Colonic mucosa (tissue), 4 donors: ENCODE data around the gene LRRC17. TPM values are rescaled to one million over a fixed set of nuclear protein-coding genes. Genes with fewer than 3 reads are reported as not detected.

Source experiments
- DNase-seq: peaks from one replicate; pipeline ENCODE4 v3.0.0-alpha.2; 2020
- H3K27ac ChIP-seq: fragments of 200-600 bp; one replicate; pipeline ENCODE4 v1.8.0; 2021
- H3K27me3 ChIP-seq: fragments of 200-600 bp; one replicate; pipeline ENCODE4 v1.8.0; 2021
- H3K36me3 ChIP-seq: fragments of 200-600 bp; one replicate; pipeline ENCODE4 v1.8.0; 2021
- H3K4me1 ChIP-seq: fragments of 200-600 bp; one replicate; pipeline ENCODE4 v1.8.0; 2021; ENCODE audit warnings: mild to moderate bottlenecking
- H3K4me3 ChIP-seq: fragments of 200-600 bp; one replicate; pipeline ENCODE4 v1.8.0; 2021
- H3K9ac ChIP-seq, 2 donors: one replicate each; pipeline ENCODE4 v1.7.0; 2013; ENCODE audit warnings: control low read depth in 2 of 2, low read depth in 2 of 2, low read length in 2 of 2
- H3K9me3 ChIP-seq: fragments of 200-600 bp; one replicate; pipeline ENCODE4 v1.8.0; 2021
- intact Hi-C: fragments of 100-400 bp; cut with DNase I; formaldehyde crosslinking; loops from one replicate; pipeline ENCODE4 v1.14.1; 2022
- total RNA-seq, 2 donors: library from RNA; stranded (reverse); fragmentation: NEBNext Ultra II Directional in 1 of 2; extraction: Animal tissue kit (Norgen Biotek cat#: 25700) in 1 of 2; gene quantifications; one replicate each; pipeline ENCODE4 v1.2.1, GENCODE V29; 2021
- TF ChIP-seq, protein P1 (sequence below): fragments of 200-600 bp; IDR thresholded peaks from one replicate; pipeline ENCODE4 v1.8.0; 2022; ENCODE audit warnings: antibody characterized with exemption, mild to moderate bottlenecking
- donor health status: healthy.
- donor health status: DM: no; HTN: no; CAD: no.
- donor health status: DM: no; HTN: no; CAD: no.

Gene LRRC17
- total RNA-seq, 2 donors from 2014 or later, result 0.91 to 1.1 TPM

DNA sequence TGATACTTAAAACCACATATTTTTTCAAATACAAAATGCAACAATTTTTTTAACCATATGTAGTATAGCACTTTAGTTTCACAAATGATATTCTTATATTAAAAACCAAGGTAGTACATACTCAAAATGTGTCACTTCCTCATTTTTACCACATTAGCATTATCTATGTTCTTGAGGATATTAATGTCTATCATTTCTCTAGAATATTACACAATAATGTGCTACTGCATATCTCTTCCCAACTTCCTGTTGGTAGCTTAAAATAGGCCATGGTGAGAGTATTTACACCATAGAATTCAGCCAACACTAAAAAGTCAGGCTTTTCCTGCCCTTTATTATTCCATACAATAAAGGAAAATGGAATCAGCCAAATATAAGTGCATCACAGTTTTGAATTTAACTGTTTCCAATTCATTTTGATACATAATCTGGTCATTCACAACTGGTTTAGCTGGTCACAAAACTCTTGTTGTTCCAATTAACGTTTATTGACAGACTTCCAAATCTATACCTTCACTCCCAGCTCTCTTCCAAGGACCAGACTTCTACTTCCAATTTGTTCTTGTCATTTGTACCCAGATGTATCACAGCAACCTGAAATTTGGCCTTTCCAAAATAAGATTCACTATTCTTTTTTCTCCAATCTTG is 20.0 kb upstream of the LRRC17 start:
- DNase-seq, result no peak
- Histone ChIP-seq H3K4me1 (no peaks in the 10 kb centered on the region), H3K9me3 (no peaks in the 10 kb centered on the region), H3K27ac (no peak overlapping the region), H3K9ac (no peak overlapping the region), H3K27me3 (no peaks in the 10 kb centered on the region), H3K4me3 (no peak overlapping the region), H3K36me3 (no peaks in the 10 kb centered on the region)
- TF ChIP-seq, protein P1, sequence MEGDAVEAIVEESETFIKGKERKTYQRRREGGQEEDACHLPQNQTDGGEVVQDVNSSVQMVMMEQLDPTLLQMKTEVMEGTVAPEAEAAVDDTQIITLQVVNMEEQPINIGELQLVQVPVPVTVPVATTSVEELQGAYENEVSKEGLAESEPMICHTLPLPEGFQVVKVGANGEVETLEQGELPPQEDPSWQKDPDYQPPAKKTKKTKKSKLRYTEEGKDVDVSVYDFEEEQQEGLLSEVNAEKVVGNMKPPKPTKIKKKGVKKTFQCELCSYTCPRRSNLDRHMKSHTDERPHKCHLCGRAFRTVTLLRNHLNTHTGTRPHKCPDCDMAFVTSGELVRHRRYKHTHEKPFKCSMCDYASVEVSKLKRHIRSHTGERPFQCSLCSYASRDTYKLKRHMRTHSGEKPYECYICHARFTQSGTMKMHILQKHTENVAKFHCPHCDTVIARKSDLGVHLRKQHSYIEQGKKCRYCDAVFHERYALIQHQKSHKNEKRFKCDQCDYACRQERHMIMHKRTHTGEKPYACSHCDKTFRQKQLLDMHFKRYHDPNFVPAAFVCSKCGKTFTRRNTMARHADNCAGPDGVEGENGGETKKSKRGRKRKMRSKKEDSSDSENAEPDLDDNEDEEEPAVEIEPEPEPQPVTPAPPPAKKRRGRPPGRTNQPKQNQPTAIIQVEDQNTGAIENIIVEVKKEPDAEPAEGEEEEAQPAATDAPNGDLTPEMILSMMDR, result no peak
- intact Hi-C loops, result no loop called here

DNA sequence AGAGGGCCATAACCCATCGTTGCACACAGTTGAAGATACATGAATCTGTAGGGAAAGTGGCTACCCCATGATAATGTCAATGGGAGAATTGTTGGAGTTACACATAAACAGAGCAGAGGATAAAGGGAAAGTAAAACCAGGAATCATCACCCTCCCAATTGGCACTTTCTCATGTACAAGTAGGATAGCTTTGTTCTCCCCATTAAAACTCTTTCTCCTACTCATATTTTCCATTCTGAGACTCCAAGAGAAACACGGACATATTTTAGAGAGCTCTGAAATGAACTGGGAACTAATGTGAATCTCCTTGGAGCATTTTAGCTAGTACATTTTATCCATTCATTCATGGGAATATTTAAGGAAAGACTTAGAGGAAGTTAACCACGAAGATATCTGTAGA is 17.2 kb upstream of the LRRC17 start:
- TF ChIP-seq, protein P1, result no peak
- DNase-seq, result no peak
- H3K4me1 ChIP-seq, result no peaks in the 10 kb centered on the region
- H3K27me3 ChIP-seq, result no peaks in the 10 kb centered on the region
- H3K36me3 ChIP-seq, result no peaks in the 10 kb centered on the region
- H3K27ac ChIP-seq, result no peak overlapping the region
- no peaks in the 10 kb centered on the region for H3K9me3 ChIP-seq
- no peak overlapping the region for H3K9ac ChIP-seq
- intact Hi-C loops, result no loop called here
- H3K4me3 ChIP-seq, result no peak overlapping the region

DNA sequence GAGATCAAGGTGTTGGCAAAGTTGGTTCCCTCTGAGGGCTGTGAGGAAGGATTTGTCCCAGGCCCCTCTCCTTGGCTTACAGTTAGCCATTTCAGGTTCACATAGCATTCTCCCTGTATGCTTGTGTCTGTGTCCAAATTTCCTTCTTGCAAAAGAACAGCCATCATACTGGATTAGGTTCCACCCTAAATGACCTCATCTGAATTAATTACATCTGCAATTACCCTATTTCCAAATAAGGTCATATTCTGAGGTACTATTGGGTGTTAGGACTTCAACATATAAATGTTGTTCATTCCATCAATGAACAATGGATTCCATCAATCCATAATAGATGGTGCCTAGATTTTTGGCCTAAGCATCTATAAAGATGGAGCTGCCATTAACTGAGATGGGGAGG is 16.2 kb upstream of the LRRC17 start:
- Histone ChIP-seq H3K9me3 (no peaks in the 10 kb centered on the region), H3K27me3 (no peaks in the 10 kb centered on the region), H3K4me3 (no peak overlapping the region), H3K27ac (no peak overlapping the region), H3K4me1 (no peaks in the 10 kb centered on the region), H3K36me3 (no peaks in the 10 kb centered on the region), H3K9ac (no peak overlapping the region)
- DNase-seq, result no peak
- intact Hi-C loops, result no loop called here
- TF ChIP-seq, protein P1, result no peak

DNA sequence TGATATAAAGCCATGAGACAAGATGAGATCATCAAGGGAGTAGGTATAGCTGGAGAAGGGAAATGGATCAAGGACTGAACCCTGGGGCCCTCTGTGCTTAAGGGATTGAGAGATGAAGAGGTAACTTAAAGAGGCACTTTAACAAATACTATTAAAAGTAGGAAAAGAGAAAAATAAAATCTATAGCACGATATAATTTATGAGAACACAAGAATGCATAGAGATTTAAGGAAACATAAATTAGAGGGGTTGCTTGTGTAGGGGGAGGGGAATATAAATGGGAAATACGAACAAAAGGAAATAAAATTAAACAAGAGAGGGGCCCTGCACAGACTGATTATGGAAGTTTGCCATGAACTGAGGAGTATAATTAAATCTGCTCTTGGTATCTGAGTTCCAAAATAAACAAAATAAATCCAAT is 15.6 kb upstream of the LRRC17 start:
- intact Hi-C loops, result no loop called here
- Histone ChIP-seq H3K9ac (no peak overlapping the region), H3K4me3 (no peak overlapping the region), H3K9me3 (no peaks in the 10 kb centered on the region), H3K27ac (no peak overlapping the region), H3K36me3 (no peaks in the 10 kb centered on the region), H3K4me1 (no peaks in the 10 kb centered on the region), H3K27me3 (no peaks in the 10 kb centered on the region)
- TF ChIP-seq, protein P1, result no peak
- DNase-seq, result no peak

DNA sequence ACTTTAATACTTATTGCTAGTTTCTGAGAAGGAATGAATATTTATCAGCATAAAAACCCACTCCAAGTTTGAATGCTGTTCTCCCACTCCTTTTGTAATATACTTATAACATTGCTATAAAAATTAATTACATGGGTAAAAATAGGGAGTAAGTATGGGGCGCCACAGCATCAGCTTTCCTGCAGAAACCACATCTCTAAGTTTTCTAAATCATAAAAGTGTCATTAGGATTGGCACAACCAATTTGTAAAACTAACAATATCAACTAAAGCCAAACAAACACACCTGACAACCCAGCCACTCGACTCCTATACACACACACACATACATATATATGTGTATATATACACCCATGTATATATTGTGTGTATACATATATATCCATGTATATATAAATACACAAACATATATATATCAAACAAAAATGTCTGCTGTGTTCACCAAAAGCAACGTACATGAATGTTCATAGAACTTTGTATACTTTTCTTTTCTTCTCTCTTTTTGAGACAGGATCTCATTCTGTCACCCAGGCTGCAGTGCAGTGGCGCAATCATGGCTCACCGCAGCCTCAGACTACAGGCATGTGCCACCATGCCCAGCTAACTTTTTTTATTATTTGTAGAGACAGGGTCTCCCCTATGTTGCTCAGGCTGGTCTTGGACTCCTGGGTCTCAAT is 14.8 kb upstream of the LRRC17 start:
- no peaks in the 10 kb centered on the region for H3K27me3 ChIP-seq
- no peak overlapping the region for H3K4me3 ChIP-seq
- DNase-seq, result no peak
- H3K9me3 ChIP-seq, result no peaks in the 10 kb centered on the region
- TF ChIP-seq, protein P1, result no peak
- H3K4me1 ChIP-seq, result no peaks in the 10 kb centered on the region
- no peak overlapping the region for H3K27ac ChIP-seq
- no peaks in the 10 kb centered on the region for H3K36me3 ChIP-seq
- H3K9ac ChIP-seq, result no peak overlapping the region
- intact Hi-C loops, result no loop called here
